Measurements from ENCODE around the gene PKD2. TPM values are rescaled to one million over a fixed set of nuclear protein-coding genes. Genes with fewer than 3 reads are reported as not detected.

Gene PKD2
- total RNA-seq, 1 donor from 2014 or later: 40.4 TPM

DNA sequence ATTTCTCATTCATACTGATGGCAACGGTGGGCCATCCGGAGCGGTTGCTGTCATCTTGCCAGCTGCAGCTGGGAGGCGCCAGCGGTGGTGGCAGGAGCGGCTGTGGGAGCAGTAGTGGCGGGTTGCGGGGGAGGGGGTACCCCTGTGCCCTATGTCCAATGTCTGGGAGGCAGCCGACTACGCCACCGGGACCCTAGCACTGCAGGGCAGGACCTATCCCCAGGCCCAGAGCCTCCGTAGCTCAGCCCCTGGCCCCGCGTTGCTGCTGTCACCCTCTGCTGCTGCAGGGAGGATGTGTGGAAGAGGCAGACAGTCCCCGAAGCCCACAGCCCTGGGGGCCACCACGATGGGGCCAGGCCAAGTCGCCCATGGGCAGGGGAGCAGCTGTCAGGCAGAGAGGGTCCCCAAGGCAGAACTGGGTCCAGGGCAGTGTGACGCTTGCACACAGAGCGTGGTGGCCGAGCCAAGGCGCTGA, 41.9 kb upstream of the PKD2 start:
- Mint-ChIP-seq H3K4me3 (no peak overlapping the region), H3K4me1 (no peaks in the 10 kb centered on the region), H3K27ac (no peak overlapping the region), H3K9me3 (no peaks in the 10 kb centered on the region), H3K36me3 (no peaks in the 10 kb centered on the region), H3K27me3 (ENCODE audit: insufficient read depth, low read depth) (peaks cover 2% of the 10 kb centered on the region)
- no peak overlapping the region for H3K9ac ChIP-seq
- no peak overlapping the region for H3K4me3 ChIP-seq
- no peak overlapping the region for H3K27ac ChIP-seq
- H4K20me1 ChIP-seq (ENCODE audit: low read depth): no peaks in the 10 kb centered on the region
- H3K79me2 ChIP-seq (ENCODE audit: low read depth): no peaks in the 10 kb centered on the region
- H3K9me3 ChIP-seq (ENCODE audit: low read depth): no peaks in the 10 kb centered on the region
- no peak for TF ChIP-seq EZH2 (IDR thresholded peaks at IDR 0.05)
- TF ChIP-seq, protein P1, sequence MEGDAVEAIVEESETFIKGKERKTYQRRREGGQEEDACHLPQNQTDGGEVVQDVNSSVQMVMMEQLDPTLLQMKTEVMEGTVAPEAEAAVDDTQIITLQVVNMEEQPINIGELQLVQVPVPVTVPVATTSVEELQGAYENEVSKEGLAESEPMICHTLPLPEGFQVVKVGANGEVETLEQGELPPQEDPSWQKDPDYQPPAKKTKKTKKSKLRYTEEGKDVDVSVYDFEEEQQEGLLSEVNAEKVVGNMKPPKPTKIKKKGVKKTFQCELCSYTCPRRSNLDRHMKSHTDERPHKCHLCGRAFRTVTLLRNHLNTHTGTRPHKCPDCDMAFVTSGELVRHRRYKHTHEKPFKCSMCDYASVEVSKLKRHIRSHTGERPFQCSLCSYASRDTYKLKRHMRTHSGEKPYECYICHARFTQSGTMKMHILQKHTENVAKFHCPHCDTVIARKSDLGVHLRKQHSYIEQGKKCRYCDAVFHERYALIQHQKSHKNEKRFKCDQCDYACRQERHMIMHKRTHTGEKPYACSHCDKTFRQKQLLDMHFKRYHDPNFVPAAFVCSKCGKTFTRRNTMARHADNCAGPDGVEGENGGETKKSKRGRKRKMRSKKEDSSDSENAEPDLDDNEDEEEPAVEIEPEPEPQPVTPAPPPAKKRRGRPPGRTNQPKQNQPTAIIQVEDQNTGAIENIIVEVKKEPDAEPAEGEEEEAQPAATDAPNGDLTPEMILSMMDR (IDR thresholded peaks at IDR 0.05): no peak
- no peak for TF ChIP-seq EZH2phosphoT487 (IDR thresholded peaks at IDR 0.05)
- H3K4me2 ChIP-seq: no peak overlapping the region
- no peaks in the 10 kb centered on the region for H3K4me1 ChIP-seq
- DNase-seq (ENCODE audit: low spot score): no peak
- H2AFZ ChIP-seq (replicated peaks): no peak overlapping the region
- H3K27me3 ChIP-seq: no peaks in the 10 kb centered on the region
- no peaks in the 10 kb centered on the region for H3K36me3 ChIP-seq
- no peaks in the 10 kb centered on the region for H3F3A ChIP-seq (ENCODE audit: low read depth)

DNA sequence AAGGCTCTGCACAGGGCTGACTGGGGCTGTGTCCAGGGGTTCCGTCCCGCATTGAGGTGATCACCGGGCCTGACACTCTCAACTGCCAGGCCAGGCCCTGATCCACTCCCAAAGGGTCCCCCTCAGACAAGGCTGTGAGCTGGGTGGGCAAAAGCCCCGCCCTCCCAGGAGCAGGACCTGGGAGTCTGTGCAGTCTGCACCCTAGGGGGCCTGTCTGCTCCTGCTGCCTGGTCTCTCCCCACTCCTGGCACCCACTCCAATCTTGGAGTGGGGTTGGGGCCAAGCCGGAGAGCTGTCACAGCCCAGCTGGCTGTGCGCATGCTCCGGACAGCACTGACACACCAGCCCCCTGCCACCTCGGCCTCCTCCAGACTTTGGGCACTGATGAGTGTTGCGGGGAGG, 41.3 kb upstream of the PKD2 start:
- Histone ChIP-seq H3F3A (ENCODE audit: low read depth) (no peaks in the 10 kb centered on the region), H3K9ac (no peak overlapping the region), H3K36me3 (no peaks in the 10 kb centered on the region), H2AFZ (replicated peaks) (no peak overlapping the region), H4K20me1 (ENCODE audit: low read depth) (no peaks in the 10 kb centered on the region), H3K4me2 (no peak overlapping the region), H3K9me3 (ENCODE audit: low read depth) (no peaks in the 10 kb centered on the region), H3K79me2 (ENCODE audit: low read depth) (no peaks in the 10 kb centered on the region), H3K4me3 (no peak overlapping the region), H3K27ac (no peak overlapping the region), H3K27me3 (no peaks in the 10 kb centered on the region), H3K4me1 (no peaks in the 10 kb centered on the region)
- Mint-ChIP-seq H3K27me3 (ENCODE audit: insufficient read depth, low read depth) (peaks cover 2% of the 10 kb centered on the region), H3K4me1 (no peaks in the 10 kb centered on the region), H3K36me3 (no peaks in the 10 kb centered on the region), H3K9me3 (no peaks in the 10 kb centered on the region), H3K27ac (no peak overlapping the region), H3K4me3 (no peak overlapping the region)
- DNase-seq (ENCODE audit: low spot score): no peak
- TF ChIP-seq EZH2 (IDR thresholded peaks at IDR 0.05) (no peak), EZH2phosphoT487 (IDR thresholded peaks at IDR 0.05) (no peak)
- TF ChIP-seq, protein P1 (IDR thresholded peaks at IDR 0.05): no peak

DNA sequence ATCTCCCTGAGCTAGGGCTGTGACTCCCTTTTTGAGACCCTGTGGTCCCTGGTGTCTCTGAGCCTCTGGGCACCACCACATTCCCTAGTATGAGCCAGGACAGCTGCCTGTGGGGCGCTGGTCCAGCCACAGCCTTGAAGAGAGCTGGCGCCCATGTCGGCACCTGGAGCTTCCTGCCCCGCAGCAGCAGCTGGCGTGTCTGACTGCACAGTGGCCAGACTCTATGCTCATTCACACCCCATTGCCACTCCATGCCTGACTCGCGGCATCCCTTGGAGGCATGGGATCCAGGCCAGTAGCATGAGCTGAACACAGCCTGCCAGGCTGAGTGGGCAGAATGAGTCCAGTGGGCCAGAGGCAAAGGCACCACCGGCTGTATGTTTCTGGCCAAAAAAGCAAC, 40.2 kb upstream of the PKD2 start:
- TF ChIP-seq, protein P1 (IDR thresholded peaks at IDR 0.05): no peak
- TF ChIP-seq EZH2 (IDR thresholded peaks at IDR 0.05) (no peak), EZH2phosphoT487 (IDR thresholded peaks at IDR 0.05) (no peak)
- Histone ChIP-seq H2AFZ (replicated peaks) (no peak overlapping the region), H3K36me3 (no peaks in the 10 kb centered on the region), H3K79me2 (ENCODE audit: low read depth) (no peaks in the 10 kb centered on the region), H3K4me3 (no peak overlapping the region), H3F3A (ENCODE audit: low read depth) (no peaks in the 10 kb centered on the region), H3K4me2 (no peak overlapping the region), H4K20me1 (ENCODE audit: low read depth) (no peaks in the 10 kb centered on the region), H3K9ac (no peak overlapping the region), H3K27ac (no peak overlapping the region), H3K4me1 (no peaks in the 10 kb centered on the region), H3K27me3 (no peaks in the 10 kb centered on the region), H3K9me3 (ENCODE audit: low read depth) (no peaks in the 10 kb centered on the region)
- Mint-ChIP-seq H3K9me3 (no peaks in the 10 kb centered on the region), H3K36me3 (no peaks in the 10 kb centered on the region), H3K4me3 (no peak overlapping the region), H3K27me3 (ENCODE audit: insufficient read depth, low read depth) (peaks cover 2% of the 10 kb centered on the region), H3K4me1 (no peaks in the 10 kb centered on the region), H3K27ac (no peak overlapping the region)
- DNase-seq (ENCODE audit: low spot score): no peak

Data from neural progenitor cell (in vitro differentiated cells).